Measurements from ENCODE around the gene IL32.

DNA sequence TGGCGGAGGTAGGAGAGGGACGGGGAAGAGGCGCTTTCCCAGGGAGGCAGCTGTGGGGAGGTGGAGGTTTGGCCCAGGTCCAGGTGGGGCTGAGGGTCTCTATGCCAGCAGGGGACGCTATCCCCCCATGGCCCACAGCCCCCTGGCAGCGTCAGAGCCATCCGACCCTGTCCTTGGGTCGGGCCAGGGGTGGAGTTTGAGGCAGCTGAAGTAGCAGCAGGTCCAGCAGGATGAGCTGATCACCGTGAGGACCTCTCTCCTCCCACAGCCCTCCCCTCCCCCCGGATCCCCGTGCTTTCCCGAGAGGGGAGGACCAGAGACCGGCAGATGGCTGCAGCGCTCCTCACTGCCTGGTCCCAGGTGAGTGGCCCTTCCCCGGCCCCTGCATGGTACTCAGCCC is 50.1 kb downstream of the IL32 start:
- TF ChIP-seq CTCF (IDR thresholded peaks at IDR 0.05): no peak
- TF ChIP-seq EP300 (IDR thresholded peaks at IDR 0.05): no peak
